MM.1S (cell line): ENCODE measurements around the gene NEMP1.
A peak's percentile ranks its signal among the peaks of the same experiment; 100 is the strongest.

ENCODE experiments used
- DNase-seq: peaks from one replicate; pipeline ENCODE4 v3.0.0-alpha.2; 2015
- H2AFZ ChIP-seq: fragments of 300-600 bp; sonication (generic); 2 replicates; pipeline ENCODE4 v1.6.0; 2016; ENCODE audit warnings: antibody characterized with exemption, low read length
- H3F3A ChIP-seq: fragments of 300-600 bp; sonication (generic); 2 replicates; pipeline ENCODE4 v1.6.1; 2016; ENCODE audit warnings: mild to moderate bottlenecking, antibody characterized with exemption, low read length, moderate library complexity, mixed read lengths; ENCODE audit not compliant: insufficient read depth
- H3K27ac ChIP-seq: fragments of 300-600 bp; sonication (generic); 2 replicates; pipeline ENCODE4 v1.5.1; 2016; ENCODE audit warnings: mild to moderate bottlenecking, low read length
- H3K27me3 ChIP-seq: fragments of 300-600 bp; sonication (generic); replicated peaks from 2 replicates; pipeline ENCODE4 v1.6.0; 2016; ENCODE audit warnings: low read length; ENCODE audit not compliant: insufficient read depth
- H3K36me3 ChIP-seq: fragments of 300-600 bp; sonication (generic); replicated peaks from 2 replicates; pipeline ENCODE4 v1.6.1; 2016; ENCODE audit warnings: mild to moderate bottlenecking, low read length, mixed read lengths; ENCODE audit not compliant: insufficient read depth
- H3K4me1 ChIP-seq: fragments of 300-600 bp; sonication (generic); 2 replicates; pipeline ENCODE4 v1.6.1; 2016; ENCODE audit warnings: low read length, mixed read lengths
- H3K4me2 ChIP-seq: fragments of 300-600 bp; sonication (generic); 2 replicates; pipeline ENCODE4 v1.6.0; 2016; ENCODE audit warnings: low read depth, low read length
- H3K4me3 ChIP-seq: fragments of 300-600 bp; sonication (generic); 2 replicates; pipeline ENCODE4 v1.5.1; 2016; ENCODE audit warnings: low read length, mixed read lengths
- H3K79me2 ChIP-seq: fragments of 300-600 bp; sonication (generic); 2 replicates; pipeline ENCODE4 v1.6.1; 2016; ENCODE audit warnings: mixed run types, low read length, mixed read lengths
- H3K9ac ChIP-seq: fragments of 300-600 bp; sonication (generic); 2 replicates; pipeline ENCODE4 v1.6.1; 2016; ENCODE audit warnings: low read length, mixed read lengths
- H3K9me2 ChIP-seq: fragments of 300-600 bp; sonication (generic); replicated peaks from 2 replicates; pipeline ENCODE4 v1.6.1; 2016; ENCODE audit warnings: mild to moderate bottlenecking, low read length, mixed read lengths; ENCODE audit not compliant: insufficient read depth
- H3K9me3 ChIP-seq: fragments of 300-600 bp; sonication (generic); replicated peaks from 2 replicates; pipeline ENCODE4 v1.6.1; 2016; ENCODE audit warnings: mild to moderate bottlenecking, low read length, mixed read lengths; ENCODE audit not compliant: insufficient read depth
- H4K20me1 ChIP-seq: fragments of 300-600 bp; sonication (generic); 2 replicates; pipeline ENCODE4 v1.6.1; 2016; ENCODE audit warnings: mild to moderate bottlenecking, low read length, moderate library complexity, mixed read lengths; ENCODE audit not compliant: insufficient read depth
- EZH2 ChIP-seq: fragments of 300-600 bp; sonication (generic); optimal IDR thresholded peaks from 2 replicates; pipeline ENCODE3; 2017; ENCODE audit warnings: low read depth, mild to moderate bottlenecking, antibody characterized with exemption, low read length, mixed read lengths
- EZH2phosphoT487 ChIP-seq: fragments of 300-600 bp; sonication (generic); IDR thresholded peaks from 2 replicates; pipeline ENCODE4 v1.6.1; 2018; ENCODE audit warnings: antibody characterized with exemption, low read length
- TF ChIP-seq, protein P1 (sequence below): fragments of 300-600 bp; sonication (generic); IDR thresholded peaks from 2 replicates; pipeline ENCODE4 v1.5.1; 2016; ENCODE audit warnings: antibody characterized with exemption, low read length, mixed read lengths

NEMP1 gene

GRCh38 chr12:57008178-57008577, 70.4 kb downstream of the NEMP1 start:
- DNase-seq, result peak; percentile 65
- H2AFZ ChIP-seq, result no peak overlapping the region
- TF ChIP-seq EZH2phosphoT487 (no peak), EZH2 (no peak)
- TF ChIP-seq, protein P1, sequence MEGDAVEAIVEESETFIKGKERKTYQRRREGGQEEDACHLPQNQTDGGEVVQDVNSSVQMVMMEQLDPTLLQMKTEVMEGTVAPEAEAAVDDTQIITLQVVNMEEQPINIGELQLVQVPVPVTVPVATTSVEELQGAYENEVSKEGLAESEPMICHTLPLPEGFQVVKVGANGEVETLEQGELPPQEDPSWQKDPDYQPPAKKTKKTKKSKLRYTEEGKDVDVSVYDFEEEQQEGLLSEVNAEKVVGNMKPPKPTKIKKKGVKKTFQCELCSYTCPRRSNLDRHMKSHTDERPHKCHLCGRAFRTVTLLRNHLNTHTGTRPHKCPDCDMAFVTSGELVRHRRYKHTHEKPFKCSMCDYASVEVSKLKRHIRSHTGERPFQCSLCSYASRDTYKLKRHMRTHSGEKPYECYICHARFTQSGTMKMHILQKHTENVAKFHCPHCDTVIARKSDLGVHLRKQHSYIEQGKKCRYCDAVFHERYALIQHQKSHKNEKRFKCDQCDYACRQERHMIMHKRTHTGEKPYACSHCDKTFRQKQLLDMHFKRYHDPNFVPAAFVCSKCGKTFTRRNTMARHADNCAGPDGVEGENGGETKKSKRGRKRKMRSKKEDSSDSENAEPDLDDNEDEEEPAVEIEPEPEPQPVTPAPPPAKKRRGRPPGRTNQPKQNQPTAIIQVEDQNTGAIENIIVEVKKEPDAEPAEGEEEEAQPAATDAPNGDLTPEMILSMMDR, result peak; percentile 65

GRCh38 chr12:57006809-57007475, 71.6 kb downstream of the NEMP1 start:
- Histone ChIP-seq H3K9me2 (no peaks in the 10 kb centered on the region), H3K27ac (no peak overlapping the region), H3K79me2 (peaks cover 32% of the 10 kb centered on the region), H3K4me1 (peaks cover 15% of the 10 kb centered on the region), H3K9me3 (no peaks in the 10 kb centered on the region), H3F3A (no peaks in the 10 kb centered on the region), H2AFZ (peak overlapping the region; percentile 71), H3K4me3 (peak overlapping the region; percentile 31; the same call in 1 of the 2 replicates), H3K9ac (peak overlapping the region; percentile 14; the same call in 1 of the 2 replicates), H3K27me3 (no peaks in the 10 kb centered on the region), H4K20me1 (no peaks in the 10 kb centered on the region), H3K36me3 (peaks cover 5% of the 10 kb centered on the region; the same call in 1 of the 2 replicates), H3K4me2 (peak overlapping the region; percentile 48)
- no peak for TF ChIP-seq EZH2
- TF ChIP-seq, protein P1, result no peak; the same call in 1 of the 2 replicates
- no peak for TF ChIP-seq EZH2phosphoT487
- DNase-seq, result no peak

More at GRCh38 chr12:57008178-57008577, 70.4 kb downstream of the NEMP1 start:
- no peaks in the 10 kb centered on the region for H3K9me3 ChIP-seq
- H3K27ac ChIP-seq, result no peak overlapping the region
- peaks cover 30% of the 10 kb centered on the region for H3K79me2 ChIP-seq
- H3K9ac ChIP-seq, result no peak overlapping the region
- H3K36me3 ChIP-seq, result peaks cover 5% of the 10 kb centered on the region; the same call in 1 of the 2 replicates
- H3K4me1 ChIP-seq, result peaks cover 16% of the 10 kb centered on the region
- H3K27me3 ChIP-seq, result peaks cover 5% of the 10 kb centered on the region; the same call in 1 of the 2 replicates
- no peaks in the 10 kb centered on the region for H3F3A ChIP-seq
- no peak overlapping the region for H3K4me3 ChIP-seq
- H3K9me2 ChIP-seq, result no peaks in the 10 kb centered on the region
- H4K20me1 ChIP-seq, result no peaks in the 10 kb centered on the region
- H3K4me2 ChIP-seq, result no peak overlapping the region

DNA sequence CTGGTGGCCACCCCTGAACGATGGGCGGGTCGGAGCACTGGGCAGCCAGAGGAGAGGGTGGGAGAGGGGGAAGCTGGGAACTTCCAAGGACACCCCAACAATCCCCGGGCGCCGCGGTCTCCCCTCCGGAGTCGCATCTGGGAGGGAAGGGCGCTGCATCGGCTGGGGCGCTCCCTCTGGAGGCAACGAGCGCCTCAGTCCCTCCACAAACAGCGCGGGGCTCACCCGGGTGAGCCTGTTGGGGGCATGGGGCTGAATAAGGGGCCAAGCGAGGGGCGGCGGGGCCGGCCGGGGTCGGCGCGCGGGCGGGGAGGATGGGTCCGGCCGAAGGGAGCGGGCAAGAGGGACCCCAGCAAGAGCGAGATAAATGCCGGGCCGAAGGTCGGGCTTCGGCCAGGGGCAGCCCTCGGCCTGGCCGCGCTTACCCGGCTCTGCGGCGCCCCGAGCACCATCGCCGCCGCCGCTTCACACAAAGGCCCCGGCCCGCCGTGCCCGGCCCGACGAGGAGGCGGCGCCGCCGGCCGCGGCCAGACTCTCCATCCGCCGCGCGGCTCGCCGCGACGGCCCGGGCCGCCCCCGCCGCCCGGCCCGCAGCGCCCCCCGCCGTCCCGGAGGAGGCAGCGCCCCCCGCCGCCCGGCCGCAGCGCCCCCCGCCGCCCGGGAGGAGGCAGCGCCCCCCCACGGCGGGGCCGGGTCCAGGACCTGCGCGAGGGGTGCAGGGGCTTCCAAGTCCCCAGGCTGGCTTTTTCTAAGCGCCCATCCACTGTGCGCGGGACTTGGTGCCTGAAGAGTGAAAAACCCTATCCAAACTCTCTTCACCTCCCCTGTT, 72.4 kb downstream of the NEMP1 start, which contains the start of gene ZBTB39:
TSS of gene ZBTB39 (minus strand) at position 567 of the 829 bp plus-strand sequence. CDS start 1,629 bp downstream, outside the sequence.
- DNase-seq, result peak; percentile 66
- Histone ChIP-seq H3K9me3 (no peaks in the 10 kb centered on the region), H3K79me2 (peaks cover 40% of the 10 kb centered on the region), H3K9me2 (no peaks in the 10 kb centered on the region), H2AFZ (peak within 1 kb of the TSS; percentile 79), H3K4me3 (peak within 1 kb of the TSS; percentile 89), H3K27ac (peak within 1 kb of the TSS; percentile 23; the same call in 1 of the 2 replicates), H4K20me1 (no peaks in the 10 kb centered on the region), H3F3A (no peaks in the 10 kb centered on the region), H3K9ac (peak within 1 kb of the TSS; percentile 88), H3K36me3 (peaks cover 5% of the 10 kb centered on the region; the same call in 1 of the 2 replicates), H3K27me3 (no peaks in the 10 kb centered on the region), H3K4me2 (peak within 1 kb of the TSS; percentile 90), H3K4me1 (peaks cover 7% of the 10 kb centered on the region; the same call in 1 of the 2 replicates)
- TF ChIP-seq, protein P1, result peak; percentile 51
- TF ChIP-seq EZH2 (no peak), EZH2phosphoT487 (no peak)
